HG03571 (cell line): Measurements from ENCODE around the gene CCDC110.
"Not testable (repeated sequence)": the region's sequence is repeated elsewhere in the genome, so short reads cannot be mapped to it uniquely, and the experiment has no call there.

Experiments
- ATAC-seq: cut with Tn5 transposase; IDR thresholded peaks from one replicate; pipeline ENCODE4 v1.9.1; 2021; ENCODE audit not compliant: unreplicated experiment

The CCDC110 gene

GRCh38 chr4:185471235-185472102 lies at the start of gene CCDC110:
Gene CCDC110 (minus strand): TSS chr4:185471733. CDS start chr4:185471683, 50 bp downstream.
- peak; percentile 87 for ATAC-seq

GRCh38 chr4:185520119-185520518 lies 48.6 kb upstream of the CCDC110 start:
- ATAC-seq = no peak

GRCh38 chr4:185518494-185518893 lies 47.0 kb upstream of the CCDC110 start:
- ATAC-seq = no peak

GRCh38 chr4:185518069-185518468 lies 46.5 kb upstream of the CCDC110 start:
- no peak for ATAC-seq

- no peak for ATAC-seq
Measured at GRCh38 chr4:185515248-185515647, 43.7 kb upstream of the CCDC110 start.

- no peak for ATAC-seq
Measured at GRCh38 chr4:185514182-185514697, 42.7 kb upstream of the CCDC110 start.

- ATAC-seq = no peak
Measured at GRCh38 chr4:185513489-185514181, 42.1 kb upstream of the CCDC110 start.

- ATAC-seq = no peak
Measured at GRCh38 chr4:185512516-185512915, 41.0 kb upstream of the CCDC110 start.

- not testable (repeated sequence) for ATAC-seq
Measured at GRCh38 chr4:185511243-185511642, 39.7 kb upstream of the CCDC110 start.

GRCh38 chr4:185510806-185511205 lies 39.3 kb upstream of the CCDC110 start:
- ATAC-seq = no peak

GRCh38 chr4:185508181-185508580 lies 36.6 kb upstream of the CCDC110 start:
- no peak for ATAC-seq

- ATAC-seq = no peak
Measured at GRCh38 chr4:185506422-185506821, 34.9 kb upstream of the CCDC110 start.

- ATAC-seq = no peak
Measured at GRCh38 chr4:185504098-185505047, 32.8 kb upstream of the CCDC110 start.

GRCh38 chr4:185502386-185502785 lies 30.9 kb upstream of the CCDC110 start:
- ATAC-seq = no peak

GRCh38 chr4:185500576-185500975 lies 29.0 kb upstream of the CCDC110 start:
- no peak for ATAC-seq

GRCh38 chr4:185500035-185500434 lies 28.5 kb upstream of the CCDC110 start:
- ATAC-seq = no peak

- ATAC-seq = no peak
Measured at GRCh38 chr4:185488650-185489049, 17.1 kb upstream of the CCDC110 start.

GRCh38 chr4:185481401-185481800 lies 9.9 kb upstream of the CCDC110 start:
- ATAC-seq = no peak

- ATAC-seq = no peak
Measured at GRCh38 chr4:185480016-185480732, 8.6 kb upstream of the CCDC110 start.

GRCh38 chr4:185479507-185479971 lies 8.0 kb upstream of the CCDC110 start:
- peak; percentile 95 for ATAC-seq
